ENCODE measurements around the gene TMEFF2. TPM values are rescaled to one million over a fixed set of nuclear protein-coding genes. Genes with fewer than 3 reads are reported as not detected.
"Not testable (repeated sequence)": the region's sequence is repeated elsewhere in the genome, so short reads cannot be mapped to it uniquely, and the experiment has no call there.

The TMEFF2 gene
- total RNA-seq, 1 experiment from 2014 or later = not detected

DNA sequence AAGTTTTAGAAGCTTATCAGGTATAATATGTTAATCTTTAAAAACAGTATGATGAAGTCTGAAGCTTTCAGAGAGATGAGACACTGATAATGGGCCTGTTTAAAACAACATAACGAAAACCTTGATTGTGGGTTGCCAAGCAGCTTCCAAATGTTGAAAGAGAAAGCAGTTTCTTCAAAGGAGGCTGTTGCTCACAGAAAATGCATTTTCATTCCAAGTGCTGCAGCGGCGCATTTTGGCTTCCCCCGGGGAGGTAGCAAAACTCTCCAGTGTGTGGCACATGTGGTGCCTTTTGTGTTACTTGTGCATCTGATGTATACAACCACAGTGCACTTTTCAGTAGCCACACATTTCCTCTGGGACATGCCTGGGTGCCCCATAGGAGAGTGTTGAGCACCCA lies 66.1 kb downstream of the TMEFF2 start:
- no peak for DNase-seq (ENCODE audit: low spot score)

DNA sequence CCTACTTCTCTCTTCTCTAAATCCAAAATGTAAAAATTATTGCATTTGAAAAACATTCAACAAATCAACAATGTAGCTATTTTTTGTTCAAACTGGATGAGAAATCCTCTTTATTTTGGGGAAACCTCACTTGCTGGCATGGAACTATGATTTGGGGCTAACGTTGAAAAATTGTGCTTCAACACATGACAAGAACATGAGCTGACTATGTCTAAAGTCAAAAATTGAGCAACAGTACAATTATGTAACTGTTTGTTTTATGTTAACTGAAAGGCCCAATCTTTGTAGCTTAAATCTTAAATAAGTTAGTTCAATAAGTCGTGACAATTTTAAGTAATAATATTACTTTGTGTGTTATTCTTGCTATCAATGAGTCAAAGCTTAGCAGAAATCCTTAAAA lies 67.3 kb downstream of the TMEFF2 start:
- no peak for DNase-seq (ENCODE audit: low spot score)

DNA sequence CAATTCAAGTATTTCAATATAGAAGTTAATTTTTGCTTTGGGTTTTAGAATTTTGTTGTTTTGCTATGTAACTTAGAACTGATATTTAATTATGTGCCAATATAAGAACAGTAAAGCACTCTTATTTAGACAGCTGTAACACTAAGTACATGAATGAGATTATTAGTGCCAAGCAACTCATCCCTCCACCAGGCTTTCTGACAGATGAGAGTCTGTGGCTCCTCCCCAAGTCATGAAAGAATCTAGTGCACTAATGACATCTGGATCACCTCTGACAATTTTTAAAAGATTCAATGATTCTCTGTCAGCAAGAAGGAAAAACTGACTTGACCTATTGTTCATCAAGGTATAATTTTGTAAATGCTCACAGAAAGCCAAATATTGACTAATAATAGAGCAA lies 67.8 kb downstream of the TMEFF2 start:
- DNase-seq (ENCODE audit: low spot score) = no peak

DNA sequence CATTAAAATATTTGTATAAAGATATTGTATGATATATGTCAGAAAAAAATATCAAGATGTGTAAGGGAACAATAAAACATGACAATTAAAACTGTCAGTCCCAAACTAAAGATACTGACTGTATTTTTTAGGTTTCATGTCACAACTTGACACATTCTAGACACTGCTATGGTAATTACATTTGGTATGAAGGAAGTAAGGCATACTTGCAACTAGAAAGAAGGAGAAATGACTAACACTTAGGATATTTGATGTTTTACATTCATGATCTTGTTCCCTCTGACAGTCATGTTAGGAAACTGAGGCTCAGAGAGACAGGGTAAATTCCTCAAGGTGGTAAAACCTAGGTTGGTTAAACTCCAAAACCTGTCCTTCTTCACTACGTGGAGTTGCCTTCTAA lies 68.3 kb downstream of the TMEFF2 start:
- no peak for DNase-seq (ENCODE audit: low spot score)

DNA sequence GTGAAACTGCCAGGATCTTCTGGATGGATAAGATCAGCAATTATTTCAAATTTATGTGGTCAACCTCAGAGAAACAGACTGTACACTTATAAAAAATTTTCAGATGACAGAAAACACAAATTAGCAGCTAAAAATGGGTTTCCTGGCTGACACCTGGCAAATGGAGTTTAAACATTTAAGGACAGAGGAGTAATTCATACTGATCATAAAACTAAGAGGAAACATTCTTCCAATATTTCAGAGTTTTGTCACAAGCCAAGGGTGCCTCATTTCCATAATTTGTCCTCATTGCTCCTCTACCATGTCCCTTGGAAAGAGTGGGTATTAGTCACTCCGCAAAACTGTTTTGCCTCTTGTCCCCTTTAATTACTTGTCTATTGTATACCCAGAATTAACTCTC lies 70.2 kb downstream of the TMEFF2 start:
- no peak for DNase-seq (ENCODE audit: low spot score)

DNA sequence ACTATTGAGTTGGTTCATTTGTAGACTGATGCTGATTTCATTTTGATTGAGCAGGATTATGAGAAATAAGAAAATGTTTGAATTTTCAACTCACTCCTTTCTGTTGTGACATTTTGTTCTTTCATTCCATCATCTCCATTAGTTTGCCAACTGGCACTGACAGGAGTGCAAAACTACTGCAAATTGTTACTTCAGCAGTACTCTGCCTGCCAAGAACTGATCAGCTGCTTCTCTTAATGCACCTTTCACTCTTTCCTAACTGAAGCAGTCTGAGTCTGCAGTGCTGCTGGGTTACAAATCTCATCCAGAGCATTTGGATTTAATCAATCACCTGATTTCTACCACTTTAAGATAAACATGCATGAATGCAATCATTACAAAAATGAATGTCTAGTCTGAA lies 70.9 kb downstream of the TMEFF2 start:
- DNase-seq (ENCODE audit: low spot score) = no peak

DNA sequence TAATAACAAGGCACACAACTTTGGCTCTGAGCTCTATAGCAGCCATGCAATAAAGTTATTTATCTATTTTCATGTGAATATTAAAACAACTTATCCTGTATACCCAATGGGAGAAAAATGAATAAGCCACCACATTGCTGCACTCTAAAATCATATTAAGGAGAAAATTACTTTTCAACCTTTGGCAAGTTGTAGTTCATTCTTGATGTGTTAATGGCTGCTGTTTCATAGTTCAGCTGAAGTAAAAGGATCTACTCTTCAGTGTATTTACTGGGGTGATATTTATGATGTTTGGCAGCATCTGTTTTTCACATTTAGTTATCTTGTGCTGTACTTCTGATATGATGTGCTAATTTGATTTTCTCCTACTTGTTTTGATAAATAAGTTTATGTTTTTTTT lies 71.8 kb downstream of the TMEFF2 start:
- no peak for DNase-seq (ENCODE audit: low spot score)

DNA sequence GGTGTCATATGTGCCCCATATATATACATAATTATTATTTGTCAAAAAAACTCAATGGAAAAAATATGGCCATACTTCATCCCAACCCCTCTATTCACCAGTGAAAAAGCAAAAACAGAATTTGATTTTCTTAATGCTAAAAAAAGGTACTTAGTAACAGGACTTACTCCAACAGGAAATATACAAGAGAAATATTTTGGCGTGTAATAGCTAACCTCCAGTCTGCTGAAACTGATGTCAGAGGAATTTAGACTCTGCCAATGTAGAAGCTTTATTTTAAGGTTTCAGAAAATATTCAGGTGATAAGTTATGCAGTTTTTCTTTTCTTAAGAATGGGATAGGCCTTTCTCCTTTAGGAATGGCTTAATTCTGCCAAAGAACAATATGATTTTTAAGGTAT lies 72.6 kb downstream of the TMEFF2 start:
- DNase-seq (ENCODE audit: low spot score) = no peak

DNA sequence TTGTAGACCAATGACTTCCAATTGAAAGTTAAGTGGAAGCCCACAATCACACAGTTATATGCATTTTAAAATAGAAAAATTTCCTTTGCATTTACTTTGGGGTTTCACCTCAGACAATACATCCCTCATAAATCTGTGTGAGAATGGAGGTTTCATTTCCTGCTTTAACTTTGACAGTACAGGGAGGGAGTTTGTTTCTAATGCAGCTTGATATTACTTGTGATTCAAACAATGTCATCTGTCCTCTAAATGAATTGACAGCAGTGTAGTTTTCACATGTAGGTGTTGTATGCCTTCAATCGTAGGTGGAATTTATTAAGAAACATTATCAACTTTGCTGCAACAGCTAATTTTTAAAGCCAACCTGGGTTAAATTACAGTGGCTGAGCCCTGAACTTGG lies 75.2 kb downstream of the TMEFF2 start:
- DNase-seq (ENCODE audit: low spot score) = no peak

DNA sequence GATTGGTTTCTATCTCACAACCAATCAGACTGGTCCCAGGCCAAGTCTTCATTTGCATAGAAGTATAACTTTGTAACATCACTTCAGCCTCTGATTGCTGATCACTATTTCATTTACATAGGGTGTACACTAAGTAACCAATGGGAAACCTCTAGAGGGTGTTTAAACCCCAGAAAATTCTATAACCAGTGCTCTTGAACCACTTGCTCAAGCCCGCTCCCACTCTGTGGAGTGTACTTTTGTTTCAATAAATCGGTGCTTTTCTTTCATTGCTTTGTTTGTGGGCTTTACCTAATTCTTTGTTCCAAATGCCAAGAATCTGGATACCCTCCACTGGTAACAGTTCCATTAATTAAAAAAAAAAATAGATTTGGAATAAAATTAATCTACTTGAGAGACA lies 77.0 kb downstream of the TMEFF2 start:
- DNase-seq (ENCODE audit: low spot score) = no peak

DNA sequence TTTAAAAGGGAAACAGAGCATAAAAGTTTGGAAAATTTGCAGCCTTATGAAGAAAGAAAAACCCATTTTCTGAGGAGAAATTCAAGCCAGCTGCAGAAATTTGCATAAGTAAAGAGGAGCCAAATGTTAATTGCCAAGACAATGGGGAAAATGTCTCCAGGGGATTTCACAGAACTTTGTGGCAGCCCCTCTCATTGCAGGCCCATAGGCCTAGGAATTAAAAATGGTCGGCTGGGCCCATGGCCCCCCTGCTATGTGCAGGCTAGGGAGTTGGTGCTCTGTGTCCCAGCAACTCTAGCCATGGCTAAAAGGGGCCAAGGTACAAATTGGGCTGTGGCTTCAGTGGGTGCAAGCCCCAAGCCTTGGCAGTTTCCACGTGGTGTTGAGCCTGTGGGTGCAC lies 83.2 kb downstream of the TMEFF2 start:
- DNase-seq (ENCODE audit: low spot score) = not testable (repeated sequence)

DNA sequence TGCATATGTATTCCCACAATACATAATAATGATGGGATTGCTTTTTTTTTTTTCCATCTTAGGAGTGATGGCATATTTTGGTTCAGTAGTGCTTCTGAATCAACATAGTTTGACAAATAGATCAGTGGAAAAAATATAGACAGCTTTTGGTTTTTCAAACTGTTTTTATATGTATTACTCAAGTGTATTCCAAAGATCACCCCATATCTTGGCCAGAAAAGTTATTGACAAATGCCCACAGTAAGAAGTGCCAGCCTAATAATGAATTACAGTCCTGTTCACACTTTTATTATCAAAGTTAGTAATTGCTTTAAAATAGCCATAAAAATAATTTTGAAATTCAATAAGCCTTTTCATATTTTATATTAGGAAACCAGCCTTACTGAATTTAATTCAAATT lies 95.0 kb downstream of the TMEFF2 start:
- DNase-seq (ENCODE audit: low spot score) = no peak

DNA sequence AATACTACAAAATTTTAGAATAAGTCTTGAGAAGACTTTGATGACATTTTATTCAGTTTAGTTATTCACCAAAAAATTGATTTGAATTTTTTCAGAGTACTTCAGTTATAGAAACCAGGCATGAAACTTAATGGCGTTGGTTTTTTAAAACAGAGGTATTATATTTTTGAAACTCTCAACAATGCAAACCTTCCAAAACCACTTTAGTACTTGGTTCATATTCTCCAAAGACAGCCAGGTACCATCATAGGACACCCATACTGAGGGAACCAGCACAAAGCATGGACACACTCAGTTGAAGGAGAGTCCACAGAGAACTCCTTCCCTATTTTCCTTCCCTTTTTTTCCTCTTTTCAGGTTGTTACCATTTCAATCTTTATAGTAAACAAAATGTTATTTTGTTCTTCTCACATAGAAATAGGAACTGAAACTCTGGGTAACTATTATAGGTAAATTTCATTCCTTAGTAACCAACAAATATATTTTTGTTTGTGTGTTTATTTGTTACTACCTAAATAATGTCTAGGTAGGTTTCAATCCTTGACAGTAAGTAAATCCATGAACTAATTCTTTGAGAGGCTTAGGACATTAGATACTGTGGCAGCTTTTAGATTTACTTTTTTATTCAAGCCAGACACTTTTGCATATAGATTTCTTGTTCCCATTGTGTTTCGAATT lies 95.8 kb downstream of the TMEFF2 start:
- no peak for DNase-seq (ENCODE audit: low spot score)

DNA sequence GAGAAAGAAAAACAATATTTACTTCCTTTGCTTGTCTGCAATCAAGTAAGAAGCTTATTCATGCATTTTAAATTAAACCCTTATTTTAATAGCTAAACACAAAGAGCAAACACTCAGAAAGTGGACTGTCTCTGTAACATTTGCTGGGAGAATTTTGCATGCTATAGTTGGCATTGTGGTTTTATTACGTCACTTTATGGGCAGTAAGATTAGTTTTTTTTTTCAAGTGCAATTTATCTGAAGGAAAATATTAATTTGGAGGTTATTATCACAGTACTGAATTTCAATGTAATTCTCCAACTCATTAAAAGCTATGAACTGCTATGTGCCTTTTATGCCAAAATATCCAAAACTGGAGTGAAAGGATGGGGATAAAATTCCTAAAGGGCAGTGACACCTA lies 103.3 kb downstream of the TMEFF2 start:
- no peak for DNase-seq (ENCODE audit: low spot score)

DNA sequence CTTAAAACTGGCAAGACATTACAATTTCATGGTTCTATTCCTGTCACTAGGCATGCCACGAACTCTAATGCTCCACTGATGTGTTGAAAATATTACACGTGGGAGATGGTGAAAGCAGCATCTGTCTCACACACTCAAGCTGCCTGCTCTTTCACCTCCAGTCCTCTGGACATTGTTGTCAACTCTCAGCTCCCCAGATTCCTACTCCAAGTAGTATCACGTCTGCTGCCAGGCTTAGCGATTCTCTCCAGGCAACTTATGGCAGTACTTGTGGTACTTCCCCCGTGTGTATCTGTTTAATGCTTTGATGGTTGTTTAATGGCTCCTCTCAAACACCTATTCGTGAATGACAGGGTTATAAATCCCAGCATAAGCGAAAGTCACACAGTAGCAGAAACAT lies 103.8 kb downstream of the TMEFF2 start:
- no peak for DNase-seq (ENCODE audit: low spot score)

DNA sequence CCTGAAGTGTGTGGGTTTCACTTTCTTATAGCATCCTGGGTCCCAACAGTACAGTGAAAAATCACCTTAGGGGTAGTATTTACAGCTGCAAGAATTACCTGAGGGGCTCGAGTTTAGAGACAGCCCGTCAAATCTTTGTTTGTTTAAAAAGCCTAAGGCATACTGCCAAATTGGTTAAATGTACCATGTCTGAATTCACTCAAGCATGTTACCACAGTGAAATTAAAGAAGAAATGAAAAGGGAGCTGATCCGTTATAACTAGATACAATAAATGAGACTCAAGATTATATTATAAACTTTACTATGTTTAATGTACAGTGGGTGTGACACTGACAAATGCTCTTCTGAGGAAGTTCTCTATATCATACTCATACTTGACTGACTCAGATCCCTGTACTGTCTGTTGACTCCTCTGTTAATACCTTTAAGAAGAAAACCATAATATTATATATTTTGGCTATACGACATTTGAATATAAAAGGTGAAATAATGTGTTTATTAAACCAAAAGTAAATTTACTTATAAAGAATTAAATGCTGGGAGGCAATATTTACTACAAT lies 107.3 kb downstream of the TMEFF2 start:
- no peak for DNase-seq (ENCODE audit: low spot score)

DNA sequence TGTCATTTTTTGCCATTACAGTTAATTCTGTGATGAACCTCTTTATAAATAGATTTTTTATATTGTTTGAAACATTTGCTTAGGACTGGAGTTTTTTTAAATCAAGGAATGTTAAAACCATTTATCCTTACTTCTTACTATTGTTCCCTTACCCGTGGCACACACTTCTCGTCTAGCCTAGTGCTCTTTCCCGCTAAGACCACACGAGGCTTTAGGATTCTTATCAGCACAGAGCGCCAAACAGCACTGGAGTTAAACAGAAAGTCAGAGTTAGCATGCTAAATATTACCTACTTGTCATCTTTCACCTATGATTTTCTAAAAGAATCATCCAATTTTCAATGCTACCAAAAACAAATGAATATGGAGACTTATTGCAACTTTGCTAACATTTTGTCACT lies 112.6 kb downstream of the TMEFF2 start:
- DNase-seq (ENCODE audit: low spot score) = no peak

DNA sequence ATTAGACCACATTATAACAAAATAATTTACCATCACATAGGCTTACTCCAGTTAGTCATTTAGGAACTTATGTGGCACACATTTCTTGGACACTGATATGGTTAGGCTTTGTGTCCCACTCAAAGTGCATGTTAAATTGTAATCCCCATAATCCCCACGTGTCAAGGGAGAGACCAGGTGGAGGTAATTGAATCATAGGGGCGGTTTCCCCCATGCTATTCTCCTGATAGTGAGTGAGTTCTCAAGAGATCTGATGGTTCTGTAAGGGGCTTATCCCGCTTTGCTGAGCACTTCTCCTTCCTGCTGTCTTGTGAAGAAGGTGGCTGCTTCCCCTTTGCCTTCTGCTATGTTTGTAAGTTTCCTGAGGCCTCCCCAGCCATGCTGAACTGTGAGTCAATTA lies 114.6 kb downstream of the TMEFF2 start:
- DNase-seq (ENCODE audit: low spot score) = not testable (repeated sequence)

DNA sequence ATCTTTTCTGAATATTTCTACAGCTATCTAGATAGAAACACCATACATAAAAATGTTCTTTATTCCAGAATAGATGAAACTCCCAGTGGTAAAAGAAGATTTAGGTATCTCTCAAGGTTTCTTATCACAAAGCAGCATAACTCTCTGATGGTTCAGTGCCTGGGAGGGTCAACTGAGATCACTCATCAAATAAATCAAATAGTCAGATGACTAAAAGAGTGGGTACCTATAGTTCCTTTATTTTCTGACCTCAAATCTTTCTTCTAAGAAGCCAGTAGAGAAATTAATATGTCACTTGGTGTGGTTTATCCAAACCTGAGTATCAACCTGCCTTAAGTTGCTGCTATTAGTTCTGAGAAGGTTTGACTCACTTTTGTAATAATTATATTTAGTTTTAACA lies 120.9 kb downstream of the TMEFF2 start:
- no peak for DNase-seq (ENCODE audit: low spot score)

DNA sequence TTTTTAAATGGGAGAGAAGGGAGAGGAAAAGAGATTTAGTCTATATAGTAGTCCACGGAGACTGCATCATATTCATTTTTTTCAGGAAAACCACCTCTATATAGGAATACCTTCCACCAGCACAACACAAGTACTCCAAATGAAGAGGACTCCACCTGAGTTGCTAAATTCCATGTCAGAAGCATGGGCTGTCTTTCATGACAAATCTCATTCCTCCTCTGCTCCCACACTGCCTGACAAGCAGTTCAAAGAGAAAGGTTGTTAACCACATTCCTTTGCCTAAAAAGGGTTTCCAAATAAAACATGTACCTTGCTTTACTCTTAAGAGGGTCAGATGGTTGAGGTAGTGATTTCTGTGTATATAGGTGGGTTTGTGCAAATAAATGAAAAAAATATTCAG lies 122.0 kb downstream of the TMEFF2 start:
- DNase-seq (ENCODE audit: low spot score) = no peak

DNA sequence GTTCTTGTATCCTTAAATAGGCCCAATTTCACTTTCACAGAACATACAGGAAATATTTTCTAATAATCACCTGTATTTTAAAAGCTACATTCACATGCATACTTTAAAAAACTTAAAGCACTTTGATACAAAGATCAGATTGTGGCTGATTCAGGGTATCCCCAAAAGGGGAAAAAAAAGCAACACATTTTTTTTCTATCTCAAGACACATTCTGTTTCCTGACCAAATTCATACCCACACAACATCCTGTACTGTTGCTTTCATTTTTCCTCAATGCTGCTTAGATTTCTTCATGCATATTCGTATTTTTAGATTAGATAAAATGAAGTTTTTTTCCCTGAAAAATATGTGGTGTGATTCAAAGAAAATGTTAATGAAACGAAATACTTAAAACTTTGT lies 122.5 kb downstream of the TMEFF2 start:
- no peak for DNase-seq (ENCODE audit: low spot score)

DNA sequence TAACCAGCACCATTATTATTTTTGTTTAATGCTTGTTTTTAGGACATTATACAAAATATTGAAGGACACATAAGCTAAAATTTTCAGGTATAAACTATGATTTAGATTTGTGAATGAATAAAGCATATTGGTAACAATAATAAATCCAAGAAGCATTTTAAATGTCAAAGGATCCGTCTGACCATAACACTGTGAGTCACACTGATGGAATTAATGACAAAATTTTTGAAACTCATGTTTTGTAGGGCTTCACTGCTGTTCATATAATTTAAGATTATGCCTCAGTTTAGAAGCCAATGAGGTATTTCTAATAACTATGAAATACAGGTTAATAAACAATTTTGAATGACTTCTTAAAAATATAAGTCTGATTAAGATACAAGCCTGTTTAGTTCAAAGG lies 124.6 kb downstream of the TMEFF2 start:
- DNase-seq (ENCODE audit: low spot score) = no peak

DNA sequence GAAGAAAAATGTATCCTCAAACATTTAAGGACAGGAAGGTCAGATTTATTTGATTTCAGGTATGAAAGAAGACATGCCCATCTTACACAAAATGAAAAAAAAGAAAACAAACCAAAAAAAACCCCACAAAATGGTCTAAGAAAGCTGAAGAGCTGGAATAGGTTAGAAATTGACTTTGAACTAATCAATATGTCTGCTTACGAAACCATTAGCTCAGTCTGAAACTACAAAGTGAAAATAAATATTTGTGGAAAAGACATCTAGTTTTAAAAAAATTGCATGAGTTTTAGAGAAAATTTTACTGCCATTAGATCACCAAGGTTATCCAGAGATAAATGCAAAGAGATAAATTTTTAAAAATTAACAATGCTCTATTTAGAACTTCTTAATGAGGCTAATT lies 125.3 kb downstream of the TMEFF2 start:
- DNase-seq (ENCODE audit: low spot score) = no peak

DNA sequence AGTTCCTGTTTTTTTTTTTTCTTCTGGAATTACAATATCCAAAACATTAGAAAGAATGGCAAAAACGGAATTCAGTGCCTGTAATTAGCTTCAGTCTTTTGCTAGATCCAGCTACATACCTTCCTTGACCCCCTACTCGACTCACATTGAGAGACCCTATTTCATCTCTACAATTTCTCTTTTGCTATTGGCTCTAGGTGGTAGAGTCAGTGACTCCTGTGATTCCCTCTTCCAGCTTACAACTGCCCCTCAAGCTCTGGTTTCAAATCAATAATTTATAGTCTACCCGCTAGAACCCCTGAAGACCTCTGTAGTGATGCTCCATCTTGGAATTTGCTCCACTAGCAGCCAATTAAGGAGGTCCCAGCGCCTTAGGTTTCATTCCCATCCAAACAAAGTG lies 125.8 kb downstream of the TMEFF2 start:
- DNase-seq (ENCODE audit: low spot score) = no peak
